H9 (cell line): ENCODE measurements around the gene HS2ST1. TPM values are rescaled to one million over a fixed set of nuclear protein-coding genes. Genes with fewer than 3 reads are reported as not detected.

Source experiments
- DNase-seq: peaks from one replicate; pipeline ENCODE4 v3.0.0-alpha.2; 2017
- H2AFZ ChIP-seq: one replicate; pipeline ENCODE4 v1.6.1; 2013; ENCODE audit warnings: mild to moderate bottlenecking, low read length, control low read depth, moderate library complexity
- H2AK5ac ChIP-seq: 2 replicates; pipeline ENCODE4 v1.6.1; 2013; ENCODE audit warnings: low read length, control low read depth, mixed read lengths; ENCODE audit not compliant: insufficient read length
- H2BK120ac ChIP-seq: one replicate; pipeline ENCODE4 v1.6.1; 2013; ENCODE audit warnings: low read depth, mild to moderate bottlenecking, low read length, control low read depth, inconsistent platforms; ENCODE audit not compliant: poor library complexity, severe bottlenecking
- H2BK12ac ChIP-seq: 2 replicates; pipeline ENCODE4 v1.6.1; 2013; ENCODE audit warnings: low read length, control low read depth, mixed read lengths, low read depth; ENCODE audit not compliant: insufficient read length
- H2BK15ac ChIP-seq: 2 replicates; pipeline ENCODE4 v1.6.1; 2013; ENCODE audit warnings: low read depth, low read length, control low read depth
- H2BK20ac ChIP-seq: one replicate; pipeline ENCODE4 v1.6.1; 2013; ENCODE audit warnings: low read depth, mild to moderate bottlenecking, low read length, control low read depth, inconsistent platforms; ENCODE audit not compliant: poor library complexity, severe bottlenecking
- H2BK5ac ChIP-seq: 2 replicates; pipeline ENCODE4 v1.6.1; 2013; ENCODE audit warnings: low read length, control low read depth, mixed read lengths; ENCODE audit not compliant: insufficient read length
- H3K14ac ChIP-seq: 2 replicates; pipeline ENCODE4 v1.6.1; 2013; ENCODE audit warnings: low read length, control low read depth; ENCODE audit not compliant: insufficient read depth
- H3K18ac ChIP-seq: 2 replicates; pipeline ENCODE4 v1.6.1; 2013; ENCODE audit warnings: low read depth, mild to moderate bottlenecking, mixed read lengths, low read length, control low read depth; ENCODE audit not compliant: insufficient read length
- H3K23ac ChIP-seq: 2 replicates; pipeline ENCODE4 v1.6.1; 2013; ENCODE audit warnings: low read length, control low read depth, mixed read lengths, low read depth; ENCODE audit not compliant: insufficient read length
- H3K23me2 ChIP-seq: 2 replicates; pipeline ENCODE4 v1.6.1; 2013; ENCODE audit warnings: low read depth, mild to moderate bottlenecking, mixed read lengths, low read length, control low read depth; ENCODE audit not compliant: insufficient read length, poor library complexity, severe bottlenecking
- H3K27ac ChIP-seq: 2 replicates; pipeline ENCODE4 v1.5.1; 2013; ENCODE audit warnings: low read length, control low read depth, mixed read lengths, low read depth; ENCODE audit not compliant: insufficient read length
- H3K27me3 ChIP-seq: 2 replicates; pipeline ENCODE4 v1.6.1; 2013; ENCODE audit warnings: low read length, control low read depth, inconsistent platforms; ENCODE audit not compliant: insufficient read depth
- H3K4ac ChIP-seq: 2 replicates; pipeline ENCODE4 v1.6.1; 2013; ENCODE audit warnings: low read depth, mild to moderate bottlenecking, control low read depth, inconsistent platforms, low read length, moderate library complexity
- H3K4me1 ChIP-seq: 2 replicates; pipeline ENCODE4 v1.6.1; 2013; ENCODE audit warnings: low read length, control low read depth, inconsistent platforms; ENCODE audit not compliant: insufficient read depth
- H3K4me2 ChIP-seq: 2 replicates; pipeline ENCODE4 v1.6.1; 2013; ENCODE audit warnings: low read length, control low read depth, mixed read lengths; ENCODE audit not compliant: insufficient read length, insufficient read depth
- H3K56ac ChIP-seq: 2 replicates; pipeline ENCODE4 v1.6.1; 2013; ENCODE audit warnings: low read depth, mild to moderate bottlenecking, mixed read lengths, low read length, control low read depth; ENCODE audit not compliant: insufficient read length
- H3K79me1 ChIP-seq: 2 replicates; pipeline ENCODE4 v1.6.1; 2013; ENCODE audit warnings: low read depth, mild to moderate bottlenecking, moderate library complexity, low read length, control low read depth, inconsistent platforms; ENCODE audit not compliant: insufficient read depth, poor library complexity, severe bottlenecking
- H3K79me2 ChIP-seq: 2 replicates; pipeline ENCODE4 v1.6.1; 2013; ENCODE audit warnings: low read length, control low read depth, inconsistent platforms; ENCODE audit not compliant: insufficient read depth
- H3K9ac ChIP-seq: 2 replicates; pipeline ENCODE4 v1.6.1; 2013; ENCODE audit warnings: low read length, control low read depth, mixed read lengths; ENCODE audit not compliant: insufficient read length; ENCODE audit errors: extremely low read depth
- H3K9me3 ChIP-seq: one replicate; pipeline ENCODE4 v1.6.1; 2013; ENCODE audit warnings: low read depth, low read length, inconsistent platforms; ENCODE audit not compliant: control insufficient read depth
- H3T11ph ChIP-seq: one replicate; pipeline ENCODE4 v1.6.1; 2013; ENCODE audit warnings: mild to moderate bottlenecking, low read length, control low read depth, inconsistent platforms
- H4K20me1 ChIP-seq: one replicate; pipeline ENCODE4 v1.6.1; 2013; ENCODE audit not compliant: control insufficient read depth, insufficient read length, insufficient read depth
- H4K5ac ChIP-seq: 2 replicates; pipeline ENCODE4 v1.6.1; 2013; ENCODE audit warnings: low read depth, mild to moderate bottlenecking, mixed read lengths, low read length, control low read depth; ENCODE audit not compliant: insufficient read length
- H4K8ac ChIP-seq: replicated peaks from 2 replicates; pipeline ENCODE4 v1.6.1; 2013; ENCODE audit warnings: low read length, control low read depth, mixed read lengths, low read depth; ENCODE audit not compliant: insufficient read length
- H4K91ac ChIP-seq: 2 replicates; pipeline ENCODE4 v1.6.1; 2013; ENCODE audit warnings: low read depth, mild to moderate bottlenecking, moderate library complexity, mixed read lengths, low read length, control low read depth; ENCODE audit not compliant: insufficient read length
- H3K27ac Mint-ChIP-seq, 3 experiments: 2 replicates in 2 of 3; 3 replicates in 1 of 3; pipeline ENCODE4 v1.8.0; 2020 to 2021; ENCODE audit warnings: mixed read lengths in 3 of 3, mild to moderate bottlenecking in 1 of 3, moderate library complexity in 1 of 3
- H3K27me3 Mint-ChIP-seq: 2 replicates; pipeline ENCODE4 v1.8.0; 2021; ENCODE audit warnings: low read depth, mild to moderate bottlenecking, moderate library complexity, mixed read lengths
- H3K36me3 Mint-ChIP-seq, 3 experiments: 2 replicates in 2 of 3; 3 replicates in 1 of 3; pipeline ENCODE4 v1.8.0; 2020 to 2021; ENCODE audit warnings: low read depth in 3 of 3, mixed read lengths in 3 of 3; ENCODE audit not compliant: insufficient read depth in 1 of 3
- H3K4me1 Mint-ChIP-seq, 2 experiments: 2 replicates each; pipeline ENCODE4 v1.8.0; 2020; ENCODE audit warnings: mixed read lengths in 2 of 2
- H3K4me3 Mint-ChIP-seq, 2 experiments: 2 replicates in 1 of 2; 3 replicates in 1 of 2; pipeline ENCODE4 v1.8.0; 2020 to 2021; ENCODE audit warnings: mild to moderate bottlenecking in 2 of 2, mixed read lengths in 2 of 2, moderate library complexity in 1 of 2
- H3K9me3 Mint-ChIP-seq, 2 experiments: 2 replicates in 1 of 2; 3 replicates in 1 of 2; pipeline ENCODE4 v1.8.0; 2020; ENCODE audit warnings: mild to moderate bottlenecking in 2 of 2, mixed read lengths in 2 of 2, moderate library complexity in 1 of 2
- CTCF ChIP-seq: fragments of 200-600 bp; sonication (generic); conservative IDR thresholded peaks from 3 replicates; pipeline ENCODE4 v1.8.0; 2021; ENCODE audit warnings: antibody characterized with exemption, mild to moderate bottlenecking
- WGBS: extraction: QIAGEN DNeasy Blood & Tissue Kit; methylation state at CpG from one replicate; pipeline ENCODE4 v1.1.7; 2013; ENCODE audit warnings: missing lambda C conversion rate, low lambda C conversion rate, mixed read lengths; ENCODE audit not compliant: insufficient read length; ENCODE audit errors: extremely low coverage; 5-methylcytosine and 5-hydroxymethylcytosine counted together
- total RNA-seq: library from RNA; stranded (reverse); gene quantifications from 2 replicates; pipeline ENCODE4 v1.2.1, GENCODE V29; 2021

Gene HS2ST1
- total RNA-seq, 1 experiment from 2014 or later: 20.1 TPM

GRCh38 chr1:86992861-86993260 is 78.4 kb downstream of the HS2ST1 start:
- Histone ChIP-seq H3K79me2 (no peaks in the 10 kb centered on the region; the same call in 1 of the 2 replicates), H2BK120ac (no peak overlapping the region), H3K14ac (no peak overlapping the region), H2AFZ (no peak overlapping the region), H3K27ac (no peak overlapping the region), H3K27me3 (no peaks in the 10 kb centered on the region), H4K20me1 (no peaks in the 10 kb centered on the region), H4K5ac (no peak overlapping the region), H3T11ph (no peak overlapping the region), H2AK5ac (no peak overlapping the region), H3K4ac (no peak overlapping the region), H2BK20ac (no peak overlapping the region), H3K56ac (no peak overlapping the region), H3K18ac (no peak overlapping the region), H3K9ac (no peak overlapping the region), H4K91ac (no peak overlapping the region), H2BK5ac (no peak overlapping the region), H2BK15ac (no peak overlapping the region), H3K79me1 (no peaks in the 10 kb centered on the region), H3K23ac (no peak overlapping the region), H3K4me1 (no peaks in the 10 kb centered on the region), H3K4me2 (no peak overlapping the region), H3K23me2 (no peaks in the 10 kb centered on the region), H3K9me3 (no peaks in the 10 kb centered on the region), H2BK12ac (no peak overlapping the region), H4K8ac (no peak overlapping the region)
- peaks cover 0 to 3% (median 0%) of the 10 kb centered on the region in 3 experiments; a peak in 5 of 7 replicates for H3K36me3 Mint-ChIP-seq
- DNase-seq: no peak
- H3K27ac Mint-ChIP-seq: no peak overlapping the region
- no peak for TF ChIP-seq CTCF
- no peaks in the 10 kb centered on the region for H3K27me3 Mint-ChIP-seq
- no peaks in the 10 kb centered on the region; a peak in 1 of 5 replicates for H3K9me3 Mint-ChIP-seq
- H3K4me1 Mint-ChIP-seq: peaks cover 5 to 13% of the 10 kb centered on the region in 2 experiments
- no CpG with 5 or more reads among the region's 2 CpGs for WGBS
- H3K4me3 Mint-ChIP-seq: no peak overlapping the region
